Testis (tissue), 3 donors: Measurements from ENCODE around the gene KLF13. TPM values are rescaled to one million over a fixed set of nuclear protein-coding genes. Genes with fewer than 3 reads are reported as not detected.

Source experiments
- DNase-seq: peaks from one replicate; pipeline ENCODE4 v3.0.0-alpha.2; 2019
- H3K27ac ChIP-seq, 2 donors: fragments of 200-600 bp; sonication (generic); one replicate each; pipeline ENCODE4 v1.5.1; 2019
- H3K27me3 ChIP-seq: fragments of 200-600 bp; sonication (generic); one replicate; pipeline ENCODE4 v1.5.1; 2019
- H3K36me3 ChIP-seq: fragments of 200-600 bp; sonication (generic); one replicate; pipeline ENCODE4 v1.5.1; 2017; ENCODE audit warnings: low read depth; ENCODE audit errors: missing control alignments
- H3K4me1 ChIP-seq: fragments of 200-600 bp; sonication (generic); one replicate; pipeline ENCODE4 v1.5.1; 2019
- H3K4me3 ChIP-seq, 2 donors: fragments of 200-600 bp; sonication (generic); one replicate each; pipeline ENCODE4 v1.5.1; 2017 to 2019
- H3K9me3 ChIP-seq: fragments of 200-600 bp; sonication (generic); one replicate; pipeline ENCODE4 v1.5.1; 2017
- POLR2A ChIP-seq: fragments of 450-650 bp; IDR thresholded peaks from one replicate; pipeline ENCODE4 v1.6.1; 2017; ENCODE audit warnings: antibody characterized with exemption, mild to moderate bottlenecking, moderate library complexity
- WGBS, 2 donors: methylation state at CpG; one replicate each; pipeline ENCODE4 v1.1.5; 2018; 5-methylcytosine and 5-hydroxymethylcytosine counted together
- intact Hi-C: fragments of 100-400 bp; cut with DNase I; formaldehyde crosslinking; loops from one replicate; pipeline ENCODE4 v1.15.1; 2023; ENCODE audit warnings: low total_unique reads
- polyA plus RNA-seq: library from polyadenylated mRNA; stranded (reverse); fragments of 350-450 nt; fragmentation: Illumina TruSeq; extraction: RNeasy Lipid Tissue Mini Kit (QIAGEN cat#74804); gene quantifications from one replicate; pipeline ENCODE4 v1.2.3, GENCODE V29; 2014; ENCODE audit warnings: low read depth, low replicate concordance; ENCODE audit not compliant: insufficient read depth
- total RNA-seq, 2 donors: library from RNA; depleted of rRNA; stranded (reverse); fragments of >200 nt; gene quantifications; one replicate each; pipeline ENCODE4 v1.2.3, GENCODE V29; 2016
- TF ChIP-seq, protein P1 (sequence below), 3 experiments: fragments of 450-650 bp in 2 of 3; fragments of 200-600 bp in 1 of 3; sonication (generic) in 1 of 3; IDR thresholded peaks; one replicate each; pipeline ENCODE4 v1.5.1; 2016 to 2019; ENCODE audit warnings: antibody characterized with exemption in 3 of 3, mild to moderate bottlenecking in 2 of 3, moderate library complexity in 1 of 3

Gene KLF13
- total and polyA plus RNA-seq, 3 donors from 2014 or later, result 41.9 to 61.7 (median 45.7) TPM

DNA sequence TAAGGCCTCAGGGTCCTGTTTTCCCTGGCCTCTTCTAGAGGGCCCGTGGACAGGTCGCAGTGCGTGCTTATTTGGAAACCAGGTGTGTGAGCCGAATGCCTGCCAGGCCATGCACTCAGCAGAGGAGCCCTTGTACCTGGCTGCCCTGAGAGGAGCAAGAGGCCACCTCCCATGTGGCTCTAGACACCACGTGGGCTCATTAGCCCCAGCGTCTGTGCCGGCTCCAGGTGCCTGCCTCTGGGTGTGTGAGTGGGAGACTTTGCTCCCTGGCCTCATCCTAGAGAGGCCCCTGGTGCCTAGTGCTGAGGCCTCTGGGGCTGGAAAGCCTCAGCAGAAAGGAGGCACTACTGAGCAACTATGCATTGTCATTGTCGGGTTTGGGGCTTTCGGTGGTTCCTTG lies 50.4 kb downstream of the KLF13 start:
- Histone ChIP-seq H3K9me3 (no peaks in the 10 kb centered on the region), H3K27ac (no peak overlapping the region), H3K4me3 (no peak overlapping the region), H3K36me3 (no peaks in the 10 kb centered on the region), H3K27me3 (no peaks in the 10 kb centered on the region), H3K4me1 (peaks cover 22% of the 10 kb centered on the region)
- no peak for DNase-seq
- TF ChIP-seq, protein P1, sequence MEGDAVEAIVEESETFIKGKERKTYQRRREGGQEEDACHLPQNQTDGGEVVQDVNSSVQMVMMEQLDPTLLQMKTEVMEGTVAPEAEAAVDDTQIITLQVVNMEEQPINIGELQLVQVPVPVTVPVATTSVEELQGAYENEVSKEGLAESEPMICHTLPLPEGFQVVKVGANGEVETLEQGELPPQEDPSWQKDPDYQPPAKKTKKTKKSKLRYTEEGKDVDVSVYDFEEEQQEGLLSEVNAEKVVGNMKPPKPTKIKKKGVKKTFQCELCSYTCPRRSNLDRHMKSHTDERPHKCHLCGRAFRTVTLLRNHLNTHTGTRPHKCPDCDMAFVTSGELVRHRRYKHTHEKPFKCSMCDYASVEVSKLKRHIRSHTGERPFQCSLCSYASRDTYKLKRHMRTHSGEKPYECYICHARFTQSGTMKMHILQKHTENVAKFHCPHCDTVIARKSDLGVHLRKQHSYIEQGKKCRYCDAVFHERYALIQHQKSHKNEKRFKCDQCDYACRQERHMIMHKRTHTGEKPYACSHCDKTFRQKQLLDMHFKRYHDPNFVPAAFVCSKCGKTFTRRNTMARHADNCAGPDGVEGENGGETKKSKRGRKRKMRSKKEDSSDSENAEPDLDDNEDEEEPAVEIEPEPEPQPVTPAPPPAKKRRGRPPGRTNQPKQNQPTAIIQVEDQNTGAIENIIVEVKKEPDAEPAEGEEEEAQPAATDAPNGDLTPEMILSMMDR (IDR thresholded peaks at IDR 0.05), result no peak
- TF ChIP-seq POLR2A, result no peak
- intact Hi-C loops, result no loop called here
- 67 to 80% methylated on average over 4 to 9 of the region's 9 CpGs for WGBS, 2 donors

DNA sequence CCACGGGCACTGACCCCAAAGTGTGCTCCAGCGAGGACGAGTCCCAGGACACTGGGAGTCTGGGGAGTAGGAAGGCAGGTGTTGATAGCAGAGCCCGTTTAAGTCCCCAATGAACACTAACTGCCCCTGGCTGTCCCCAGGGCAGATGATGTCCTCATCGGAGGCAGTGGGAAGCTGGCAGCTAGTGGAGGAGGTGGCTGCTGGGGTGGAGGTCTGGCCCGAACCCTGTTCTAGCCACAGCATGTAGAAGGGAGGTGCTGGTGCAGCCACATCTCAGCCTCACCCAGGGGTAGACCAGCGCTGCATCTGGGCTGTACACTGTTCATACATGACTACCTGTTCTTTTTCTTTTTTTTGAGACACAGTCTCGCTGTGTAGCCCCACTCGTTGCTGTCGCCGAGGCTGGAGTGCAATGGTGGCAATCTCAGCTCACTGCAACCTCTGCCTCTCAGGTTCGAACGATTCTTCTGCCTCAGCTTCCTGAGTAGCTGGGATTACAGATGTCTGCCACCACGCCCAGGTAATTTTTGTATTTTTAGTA lies 51.8 kb downstream of the KLF13 start:
- H3K27ac ChIP-seq, result no peak overlapping the region
- no peaks in the 10 kb centered on the region for H3K36me3 ChIP-seq
- H3K27me3 ChIP-seq, result no peaks in the 10 kb centered on the region
- intact Hi-C loops, result no loop called here
- TF ChIP-seq, protein P1 (IDR thresholded peaks at IDR 0.05), result no peak
- no peak for TF ChIP-seq POLR2A
- H3K4me1 ChIP-seq, result peaks cover 13% of the 10 kb centered on the region
- H3K4me3 ChIP-seq, result no peak overlapping the region
- 86 to 91% methylated on average over 11 to 14 of the region's 14 CpGs for WGBS, 2 donors
- no peaks in the 10 kb centered on the region for H3K9me3 ChIP-seq
- no peak for DNase-seq

DNA sequence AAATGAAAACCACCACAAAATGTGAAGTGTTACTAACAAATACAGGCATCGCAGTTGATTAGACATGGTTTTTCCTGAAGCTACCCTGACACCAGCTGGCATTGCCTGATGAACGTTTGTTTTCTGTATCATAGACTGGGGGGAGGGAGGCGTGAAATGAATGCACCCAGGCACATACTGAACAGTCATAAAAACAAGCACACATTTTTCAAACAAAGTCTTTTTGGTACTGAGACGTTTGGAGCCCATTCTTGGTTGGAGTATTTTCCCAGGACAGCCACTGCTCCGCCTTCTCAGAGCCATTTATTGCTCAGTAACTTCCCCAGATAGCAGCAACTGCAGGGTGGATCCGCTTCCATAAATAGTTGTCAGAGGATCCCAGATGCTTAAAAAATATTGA lies 52.4 kb downstream of the KLF13 start:
- no peaks in the 10 kb centered on the region for H3K36me3 ChIP-seq
- DNase-seq, result no peak
- H3K27ac ChIP-seq, result no peak overlapping the region
- H3K4me1 ChIP-seq, result peaks cover 12% of the 10 kb centered on the region
- H3K9me3 ChIP-seq, result no peaks in the 10 kb centered on the region
- intact Hi-C loops, result no loop called here
- TF ChIP-seq POLR2A, result no peak
- TF ChIP-seq, protein P1 (IDR thresholded peaks at IDR 0.05), result no peak
- H3K27me3 ChIP-seq, result no peaks in the 10 kb centered on the region
- no peak overlapping the region for H3K4me3 ChIP-seq
- 73 to 83% methylated on average over 6 of the region's 6 CpGs for WGBS, 2 donors

DNA sequence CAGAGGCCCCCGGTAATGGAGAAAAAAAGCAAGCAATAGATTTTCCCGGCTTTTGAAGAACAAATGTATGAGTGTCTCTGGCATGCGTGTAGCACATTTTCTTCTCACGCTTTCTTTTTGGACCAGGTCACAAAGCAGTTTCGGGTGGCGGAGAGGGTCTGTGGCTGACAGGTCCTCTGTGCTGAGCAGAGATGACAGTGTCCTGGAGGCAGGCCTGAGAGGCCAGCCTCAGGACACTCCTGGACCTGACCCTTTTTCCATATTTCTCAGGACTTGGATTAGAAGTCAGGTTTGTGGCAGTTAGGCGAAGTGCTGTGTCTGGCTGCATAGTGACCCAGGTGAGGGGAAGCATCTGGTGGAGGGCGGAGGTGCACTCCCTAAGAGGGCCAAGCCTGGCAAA lies 52.9 kb downstream of the KLF13 start:
- no peaks in the 10 kb centered on the region for H3K27me3 ChIP-seq
- no peak for DNase-seq
- H3K36me3 ChIP-seq, result no peaks in the 10 kb centered on the region
- no peak overlapping the region for H3K27ac ChIP-seq
- intact Hi-C loops, result no loop called here
- H3K4me1 ChIP-seq, result peaks cover 7% of the 10 kb centered on the region
- H3K4me3 ChIP-seq, result no peak overlapping the region
- WGBS, 2 donors, result 91 to 93% methylated on average over 8 of the region's 8 CpGs
- TF ChIP-seq, protein P1 (IDR thresholded peaks at IDR 0.05), result no peak
- TF ChIP-seq POLR2A, result no peak
- H3K9me3 ChIP-seq, result no peaks in the 10 kb centered on the region
